GM19035 (cell line): ENCODE results near the gene SLC39A3.

Experiments used
- ATAC-seq: cut with Tn5 transposase; IDR thresholded peaks from one replicate; pipeline ENCODE4 v1.9.1; 2021; ENCODE audit not compliant: unreplicated experiment

Gene SLC39A3

DNA sequence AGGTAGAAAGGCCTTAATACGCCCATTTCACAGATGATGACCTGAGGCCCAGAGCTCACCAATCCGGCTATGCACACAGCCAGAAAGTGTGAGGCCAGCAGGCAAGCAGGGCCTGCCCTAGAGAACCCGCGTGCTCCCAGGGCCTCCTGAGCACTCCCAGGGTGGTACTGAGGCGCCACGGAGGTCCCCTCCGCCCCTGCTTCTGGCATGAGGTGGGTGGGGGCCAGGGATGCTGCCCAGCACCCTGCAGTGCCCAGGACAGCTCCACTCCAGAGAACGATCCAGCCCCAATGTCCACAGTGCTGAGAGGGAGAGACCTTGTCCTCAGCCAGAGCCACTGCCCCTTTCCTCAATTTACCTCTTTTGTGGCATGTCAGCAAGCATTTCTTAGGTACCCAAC is 29.4 kb upstream of the SLC39A3 start:
- no peak for ATAC-seq

- no peak for ATAC-seq
Measured at GRCh38 chr19:2768365-2769132, 28.7 kb upstream of the SLC39A3 start.

- ATAC-seq, result no peak
Measured at GRCh38 chr19:2767688-2768087, 27.9 kb upstream of the SLC39A3 start.

DNA sequence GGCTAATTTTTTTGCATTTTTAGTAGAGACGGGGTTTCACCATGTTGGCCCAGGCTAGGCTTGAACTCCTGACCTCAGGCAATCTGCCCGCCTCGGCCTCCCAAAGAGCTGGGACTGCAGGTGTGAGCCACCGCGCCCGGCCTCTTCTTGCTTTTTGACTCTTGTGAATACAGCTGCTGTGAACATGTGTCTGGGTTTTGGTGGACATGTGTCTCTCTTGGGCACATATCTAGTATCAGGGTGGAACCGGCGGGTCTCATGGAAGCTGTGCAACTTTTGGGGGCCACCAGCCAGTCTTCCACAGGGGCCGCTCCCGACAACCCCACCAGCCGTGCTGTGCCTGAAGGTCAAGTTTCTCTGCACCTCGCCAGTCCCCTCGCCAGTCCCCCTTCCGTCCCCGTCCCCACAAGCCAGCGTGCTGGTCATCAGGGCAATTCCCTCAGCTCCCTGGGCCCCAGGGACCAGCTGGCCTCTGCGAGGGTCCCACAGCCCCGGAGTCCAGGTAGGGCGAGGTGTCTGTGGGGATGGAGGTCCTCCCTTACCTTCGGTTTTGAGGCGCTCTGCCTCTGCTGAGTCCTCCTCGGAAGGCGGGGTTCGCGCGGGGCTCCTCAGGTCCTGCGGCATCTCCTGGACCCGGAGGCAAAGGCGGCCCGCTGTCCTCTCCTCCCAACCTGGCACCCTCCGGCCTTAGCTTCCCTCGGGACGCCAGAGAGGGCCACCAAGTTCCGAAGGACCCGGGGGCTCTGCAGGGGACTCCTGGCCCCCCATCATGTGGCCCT is 27.0 kb upstream of the SLC39A3 start:
- no peak for ATAC-seq

- ATAC-seq, result no peak
Measured at GRCh38 chr19:2765376-2765775, 25.6 kb upstream of the SLC39A3 start.

DNA sequence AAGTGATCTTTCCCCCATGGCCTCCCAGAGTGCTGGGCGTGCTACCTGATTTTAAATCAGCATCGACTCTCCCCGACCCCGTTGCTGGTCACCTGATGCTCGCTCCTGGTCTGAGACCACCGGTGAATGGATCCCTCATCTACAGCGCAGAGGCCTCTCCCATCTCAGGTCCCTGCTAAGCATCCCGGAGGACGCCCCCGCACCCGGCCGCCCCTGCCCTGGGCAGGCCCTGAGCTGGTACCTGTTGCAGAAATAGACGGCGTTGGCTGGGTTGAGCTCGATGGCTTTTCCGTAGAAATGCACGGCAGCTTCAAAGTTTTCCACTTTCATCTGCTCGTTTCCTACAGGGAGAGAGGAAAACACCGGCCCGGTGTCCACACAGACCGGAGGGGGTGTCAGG is 25.1 kb upstream of the SLC39A3 start:
- no peak for ATAC-seq

DNA sequence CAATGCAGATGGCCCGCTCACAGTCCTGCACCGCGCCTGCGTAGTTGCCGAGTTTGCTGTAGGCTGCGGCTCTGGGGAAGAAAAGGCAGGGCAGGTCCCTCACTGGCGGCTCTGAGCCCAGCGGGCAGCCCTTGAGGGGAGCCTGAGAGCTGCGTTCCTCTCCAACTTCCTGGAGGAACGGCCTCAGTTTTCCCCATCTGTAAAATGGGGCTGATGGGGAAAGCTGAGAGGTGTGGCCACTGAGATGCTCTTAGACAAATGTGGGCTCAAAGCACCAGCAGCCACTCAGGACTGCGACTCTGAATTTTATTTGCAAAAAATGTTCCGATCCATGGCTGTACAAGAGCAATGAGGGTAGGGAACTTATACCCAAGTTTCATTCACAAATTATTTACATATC is 23.9 kb upstream of the SLC39A3 start:
- ATAC-seq, result no peak

GRCh38 chr19:2762783-2763496 is 23.1 kb upstream of the SLC39A3 start:
- ATAC-seq, result no peak

GRCh38 chr19:2761876-2762782 is 22.3 kb upstream of the SLC39A3 start:
- no peak for ATAC-seq

DNA sequence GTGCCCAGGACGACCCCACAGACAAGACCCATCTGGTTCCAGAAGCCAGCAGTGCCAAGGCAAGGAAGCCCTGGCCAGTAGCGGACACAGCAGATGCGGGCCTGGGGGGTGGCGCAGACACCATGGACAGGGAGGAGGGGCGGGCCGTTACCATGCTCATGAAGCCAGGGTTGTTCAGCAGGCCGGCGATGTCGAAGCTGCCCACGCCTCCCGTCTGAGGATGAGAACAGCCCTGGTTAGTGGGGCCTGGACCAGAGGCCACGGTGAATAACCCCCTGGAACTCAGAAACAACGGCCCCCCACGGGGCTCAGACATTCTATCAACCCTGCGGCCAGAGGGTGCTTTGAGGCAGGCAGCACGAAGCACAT is 21.5 kb upstream of the SLC39A3 start:
- ATAC-seq, result no peak

DNA sequence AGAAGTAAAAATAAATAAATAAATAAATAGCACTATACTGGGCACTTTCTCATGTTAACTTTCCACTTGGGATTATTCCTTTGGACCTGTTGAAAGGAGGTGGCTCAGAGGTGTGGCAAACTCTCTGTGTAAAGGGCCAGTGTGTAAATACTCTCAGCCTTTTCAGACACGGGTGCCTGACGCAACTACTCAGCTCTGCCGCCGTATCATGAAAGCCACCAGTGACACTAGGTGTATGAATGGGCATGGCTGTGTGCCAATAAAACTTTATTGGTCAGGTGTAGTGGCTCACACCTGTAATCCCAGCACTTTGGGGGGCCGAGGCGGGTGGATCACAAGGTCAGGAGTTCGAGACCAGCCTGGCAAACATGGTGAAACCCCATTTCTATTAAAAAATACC is 20.1 kb upstream of the SLC39A3 start:
- ATAC-seq, result no peak

DNA sequence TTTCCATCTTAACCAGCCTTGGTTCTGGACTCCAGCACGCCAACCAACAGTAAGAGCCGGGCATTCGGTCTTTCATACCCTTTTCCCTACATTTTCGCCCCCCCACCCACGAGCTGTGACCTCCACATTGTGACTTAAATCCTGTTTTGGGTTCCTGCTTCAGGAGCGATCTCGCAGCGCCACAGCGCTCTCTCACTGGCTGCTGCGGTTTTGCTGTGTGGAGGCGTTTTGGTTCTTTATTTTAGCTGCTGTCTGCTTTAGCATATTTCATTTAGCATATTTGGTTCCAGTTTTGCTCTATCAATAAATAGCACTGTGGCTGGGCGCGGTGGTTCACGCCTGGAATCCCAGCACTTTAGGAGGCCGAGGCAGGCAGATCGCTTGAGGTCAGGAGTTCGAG is 19.5 kb upstream of the SLC39A3 start:
- no peak for ATAC-seq

DNA sequence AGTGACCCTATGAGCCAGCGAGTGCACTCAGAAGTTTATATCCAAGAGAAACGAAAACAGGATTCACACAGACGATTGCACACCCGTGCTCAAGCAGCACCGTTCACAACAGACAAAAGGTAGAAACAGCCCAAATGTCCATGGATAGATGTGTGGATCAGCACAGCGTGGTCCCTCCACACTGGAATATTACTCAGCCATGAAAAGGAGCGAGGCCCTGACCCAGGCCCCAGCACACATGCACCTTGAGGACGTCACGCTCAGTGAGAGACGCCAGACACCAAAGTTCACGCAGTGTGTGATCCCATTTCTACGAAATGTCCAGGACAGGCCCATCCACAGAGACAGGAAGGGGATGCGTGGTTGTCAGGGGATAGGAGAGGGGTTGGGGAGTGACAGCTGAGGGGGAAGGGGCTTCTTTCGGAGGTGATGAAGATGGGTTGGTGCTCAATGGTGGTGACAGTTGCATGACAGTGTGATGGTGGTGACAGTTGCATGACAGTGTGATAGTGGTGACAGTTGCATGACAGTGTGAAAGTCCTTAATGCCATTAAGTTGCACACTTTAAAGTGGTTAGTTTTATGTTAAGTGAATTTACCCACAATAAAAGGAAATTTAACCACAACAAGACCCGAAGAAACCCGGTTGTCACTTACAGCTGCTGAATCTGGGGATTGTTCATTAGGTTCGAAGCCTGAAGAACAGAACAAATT is 18.9 kb upstream of the SLC39A3 start:
- ATAC-seq, result no peak

- ATAC-seq, result no peak
Measured at GRCh38 chr19:2756921-2757881, 17.4 kb upstream of the SLC39A3 start.

GRCh38 chr19:2756477-2756876 is 16.7 kb upstream of the SLC39A3 start:
- no peak for ATAC-seq

GRCh38 chr19:2755811-2756210 is 16.0 kb upstream of the SLC39A3 start:
- ATAC-seq, result no peak

GRCh38 chr19:2755448-2755705 is 15.6 kb upstream of the SLC39A3 start:
- ATAC-seq, result no peak

GRCh38 chr19:2754659-2755447 is 15.0 kb upstream of the SLC39A3 start:
- no peak for ATAC-seq

GRCh38 chr19:2751438-2751830 is 11.6 kb upstream of the SLC39A3 start:
- ATAC-seq, result no peak
